ENCODE data around the gene ETV6.
A peak's percentile ranks its signal among the peaks of the same experiment; 100 is the strongest.

Gene ETV6

DNA sequence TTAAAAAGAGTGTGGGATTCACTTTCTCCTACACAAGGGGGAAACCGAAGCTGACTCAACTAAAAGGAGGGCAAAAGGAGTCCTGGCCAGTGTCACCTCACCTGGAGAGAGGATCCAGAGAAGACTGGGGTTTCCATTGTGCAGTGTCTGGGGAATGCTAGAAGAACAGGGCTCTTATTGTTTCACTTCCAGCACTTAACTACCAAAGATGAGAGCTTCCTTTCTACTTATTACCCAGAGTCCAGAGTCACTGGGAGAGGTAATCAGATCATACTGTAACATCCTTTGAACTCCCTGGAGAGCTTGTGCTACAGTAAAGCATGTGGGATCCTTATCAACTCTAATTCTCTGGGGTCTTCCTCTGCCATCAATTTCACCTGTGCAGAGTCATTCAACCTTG lies 272.9 kb downstream of the ETV6 start:
- Histone ChIP-seq H3K4me1 (ENCODE audit: insufficient read depth, low read length, poor library complexity, severe bottlenecking) (no peaks in the 10 kb centered on the region), H4K20me1 (ENCODE audit: insufficient read depth, low read length, poor library complexity, severe bottlenecking) (no peaks in the 10 kb centered on the region), H2AFZ (ENCODE audit: low read length) (0 out of 2 replicates have a peak overlapping the region, but pooled peaks have one; percentile 52), H3F3A (ENCODE audit: low read depth) (no peaks in the 10 kb centered on the region), H3K27me3 (ENCODE audit: insufficient read depth, low read length, poor library complexity, severe bottlenecking) (no peaks in the 10 kb centered on the region), H3K4me2 (ENCODE audit: low read depth, low read length, poor library complexity, severe bottlenecking) (no peak overlapping the region), H3K9ac (ENCODE audit: low read depth, low read length, poor library complexity, severe bottlenecking) (no peak overlapping the region), H3K79me2 (ENCODE audit: insufficient read depth, low read length) (no peaks in the 10 kb centered on the region), H3K9me3 (ENCODE audit: insufficient read depth, low read depth, low read length) (no peaks in the 10 kb centered on the region), H3K36me3 (ENCODE audit: insufficient read depth, low read length) (no peaks in the 10 kb centered on the region), H3K9me2 (replicated peaks; ENCODE audit: low read depth, low read length) (no peaks in the 10 kb centered on the region), H3K4me3 (ENCODE audit: low read length, poor library complexity, severe bottlenecking) (no peak overlapping the region)
- TF ChIP-seq, protein P1, sequence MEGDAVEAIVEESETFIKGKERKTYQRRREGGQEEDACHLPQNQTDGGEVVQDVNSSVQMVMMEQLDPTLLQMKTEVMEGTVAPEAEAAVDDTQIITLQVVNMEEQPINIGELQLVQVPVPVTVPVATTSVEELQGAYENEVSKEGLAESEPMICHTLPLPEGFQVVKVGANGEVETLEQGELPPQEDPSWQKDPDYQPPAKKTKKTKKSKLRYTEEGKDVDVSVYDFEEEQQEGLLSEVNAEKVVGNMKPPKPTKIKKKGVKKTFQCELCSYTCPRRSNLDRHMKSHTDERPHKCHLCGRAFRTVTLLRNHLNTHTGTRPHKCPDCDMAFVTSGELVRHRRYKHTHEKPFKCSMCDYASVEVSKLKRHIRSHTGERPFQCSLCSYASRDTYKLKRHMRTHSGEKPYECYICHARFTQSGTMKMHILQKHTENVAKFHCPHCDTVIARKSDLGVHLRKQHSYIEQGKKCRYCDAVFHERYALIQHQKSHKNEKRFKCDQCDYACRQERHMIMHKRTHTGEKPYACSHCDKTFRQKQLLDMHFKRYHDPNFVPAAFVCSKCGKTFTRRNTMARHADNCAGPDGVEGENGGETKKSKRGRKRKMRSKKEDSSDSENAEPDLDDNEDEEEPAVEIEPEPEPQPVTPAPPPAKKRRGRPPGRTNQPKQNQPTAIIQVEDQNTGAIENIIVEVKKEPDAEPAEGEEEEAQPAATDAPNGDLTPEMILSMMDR (conservative IDR thresholded peaks at IDR 0.05; ENCODE audit: low read length), result no peak
- TF ChIP-seq EZH2phosphoT487 (IDR thresholded peaks at IDR 0.05; ENCODE audit: borderline replicate concordance), result no peak

- H3K9me3 ChIP-seq (ENCODE audit: insufficient read depth, low read depth, low read length), result no peaks in the 10 kb centered on the region
- H4K20me1 ChIP-seq (ENCODE audit: insufficient read depth, low read length, poor library complexity, severe bottlenecking), result no peaks in the 10 kb centered on the region
- no peaks in the 10 kb centered on the region for H3K9me2 ChIP-seq (replicated peaks; ENCODE audit: low read depth, low read length)
- H3K4me2 ChIP-seq (ENCODE audit: low read depth, low read length, poor library complexity, severe bottlenecking), result no peak overlapping the region
- H3K79me2 ChIP-seq (ENCODE audit: insufficient read depth, low read length), result no peaks in the 10 kb centered on the region
- no peak overlapping the region for H3K4me3 ChIP-seq (ENCODE audit: low read length, poor library complexity, severe bottlenecking)
- no peaks in the 10 kb centered on the region for H3K36me3 ChIP-seq (ENCODE audit: insufficient read depth, low read length)
- no peaks in the 10 kb centered on the region for H3F3A ChIP-seq (ENCODE audit: low read depth)
- H2AFZ ChIP-seq (ENCODE audit: low read length), result peak overlapping the region; percentile 52; the same call in 1 of the 2 replicates
- no peaks in the 10 kb centered on the region for H3K4me1 ChIP-seq (ENCODE audit: insufficient read depth, low read length, poor library complexity, severe bottlenecking)
- no peaks in the 10 kb centered on the region for H3K27me3 ChIP-seq (ENCODE audit: insufficient read depth, low read length, poor library complexity, severe bottlenecking)
- no peak overlapping the region for H3K9ac ChIP-seq (ENCODE audit: low read depth, low read length, poor library complexity, severe bottlenecking)
- TF ChIP-seq EZH2phosphoT487 (IDR thresholded peaks at IDR 0.05; ENCODE audit: borderline replicate concordance), result no peak
- TF ChIP-seq, protein P1 (conservative IDR thresholded peaks at IDR 0.05; ENCODE audit: low read length), result no peak
These were observed 273.6 kb downstream of the ETV6 start for GRCh38 chr12:11923067-11923466.

DNA sequence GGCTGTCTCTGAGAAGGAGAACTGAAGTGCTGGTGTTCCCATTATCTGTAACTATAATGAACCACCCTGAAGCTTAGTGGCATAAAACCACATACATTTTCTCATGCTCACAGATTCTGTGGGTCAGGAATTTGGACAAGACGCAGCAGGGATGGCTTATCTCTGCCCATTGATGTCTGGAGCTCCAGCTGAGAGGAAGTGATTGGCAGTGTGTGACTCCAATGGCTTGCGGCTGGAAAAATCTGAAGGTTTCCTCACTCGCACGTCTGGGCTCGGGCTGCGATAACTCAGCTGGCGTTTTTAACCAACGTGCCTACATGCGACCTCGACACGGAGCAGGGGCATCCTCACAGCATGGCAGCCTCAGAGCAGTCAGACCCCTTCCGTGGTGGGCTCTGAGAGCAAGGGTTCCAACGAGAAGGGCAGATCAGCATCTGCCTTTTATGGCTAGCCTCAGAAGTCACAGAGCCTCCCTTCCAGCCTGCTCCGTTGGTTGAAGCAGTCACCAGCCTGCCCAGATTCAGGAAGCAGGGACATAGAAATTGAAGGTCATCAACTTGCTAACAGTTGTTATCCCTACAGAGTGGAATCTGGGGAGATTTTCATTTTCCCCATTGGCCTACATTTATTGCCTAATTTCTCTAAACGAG lies 277.9 kb downstream of the ETV6 start:
- Histone ChIP-seq H3K4me3 (ENCODE audit: low read length, poor library complexity, severe bottlenecking) (no peak overlapping the region), H3K4me1 (ENCODE audit: insufficient read depth, low read length, poor library complexity, severe bottlenecking) (no peaks in the 10 kb centered on the region), H2AFZ (ENCODE audit: low read length) (no peak overlapping the region), H3K36me3 (ENCODE audit: insufficient read depth, low read length) (no peaks in the 10 kb centered on the region), H3K9ac (ENCODE audit: low read depth, low read length, poor library complexity, severe bottlenecking) (no peak overlapping the region), H3K9me2 (replicated peaks; ENCODE audit: low read depth, low read length) (no peaks in the 10 kb centered on the region), H3K79me2 (ENCODE audit: insufficient read depth, low read length) (no peaks in the 10 kb centered on the region), H3K27me3 (ENCODE audit: insufficient read depth, low read length, poor library complexity, severe bottlenecking) (no peaks in the 10 kb centered on the region), H4K20me1 (ENCODE audit: insufficient read depth, low read length, poor library complexity, severe bottlenecking) (no peaks in the 10 kb centered on the region), H3F3A (ENCODE audit: low read depth) (no peaks in the 10 kb centered on the region), H3K4me2 (ENCODE audit: low read depth, low read length, poor library complexity, severe bottlenecking) (no peak overlapping the region), H3K9me3 (ENCODE audit: insufficient read depth, low read depth, low read length) (no peaks in the 10 kb centered on the region)
- TF ChIP-seq, protein P1 (conservative IDR thresholded peaks at IDR 0.05; ENCODE audit: low read length), result no peak
